ENCODE measurements around the gene UGT1A7.
"Not testable (repeated sequence)": the region's sequence is repeated elsewhere in the genome, so short reads cannot be mapped to it uniquely, and the experiment has no call there.

The UGT1A7 gene

DNA sequence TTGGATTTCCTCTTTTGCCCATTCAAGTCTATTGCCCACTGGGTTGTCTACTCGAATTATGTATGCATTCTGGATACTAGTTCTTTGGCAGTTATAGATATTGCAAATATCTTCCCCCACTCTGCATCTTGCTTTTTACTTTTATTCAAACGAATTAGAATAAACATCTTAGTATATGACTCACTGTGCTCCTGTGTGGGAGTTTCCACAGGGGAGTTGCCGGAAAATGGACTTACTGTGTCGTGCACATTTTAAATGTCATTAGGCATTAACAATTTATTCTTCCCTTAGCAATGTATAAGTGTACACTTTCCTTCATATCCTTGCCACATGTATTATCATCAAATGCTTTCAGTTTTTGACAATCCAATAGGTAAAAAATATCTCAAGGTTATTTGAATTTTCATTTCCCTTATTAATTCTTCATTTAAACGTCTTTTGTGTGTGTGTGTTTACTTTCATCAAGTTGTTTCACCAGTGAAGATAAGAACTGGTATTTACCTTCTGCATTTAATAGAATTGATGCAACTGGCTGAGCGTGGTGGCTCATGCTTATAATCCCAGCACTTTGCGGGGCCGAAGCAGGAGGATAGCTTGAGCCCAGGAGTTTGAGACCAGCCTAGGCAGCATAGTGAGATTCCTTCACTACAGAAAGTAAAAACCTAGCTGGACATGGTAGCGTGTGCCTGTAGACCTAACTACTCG, 26.4 kb downstream of the UGT1A7 start:
- H2AFZ ChIP-seq (ENCODE audit: low read depth, low read length), result no peak overlapping the region
- H3K27me3 ChIP-seq (ENCODE audit: insufficient read depth, low read length), result no peaks in the 10 kb centered on the region
- no peaks in the 10 kb centered on the region for H3K4me1 ChIP-seq (ENCODE audit: insufficient read depth, low read length)
- H3K9me3 ChIP-seq (ENCODE audit: low read length), result no peaks in the 10 kb centered on the region
- no peak overlapping the region for H3K4me3 ChIP-seq (ENCODE audit: low read length)
- no peaks in the 10 kb centered on the region for H3K36me3 ChIP-seq (ENCODE audit: insufficient read depth, low read length)

DNA sequence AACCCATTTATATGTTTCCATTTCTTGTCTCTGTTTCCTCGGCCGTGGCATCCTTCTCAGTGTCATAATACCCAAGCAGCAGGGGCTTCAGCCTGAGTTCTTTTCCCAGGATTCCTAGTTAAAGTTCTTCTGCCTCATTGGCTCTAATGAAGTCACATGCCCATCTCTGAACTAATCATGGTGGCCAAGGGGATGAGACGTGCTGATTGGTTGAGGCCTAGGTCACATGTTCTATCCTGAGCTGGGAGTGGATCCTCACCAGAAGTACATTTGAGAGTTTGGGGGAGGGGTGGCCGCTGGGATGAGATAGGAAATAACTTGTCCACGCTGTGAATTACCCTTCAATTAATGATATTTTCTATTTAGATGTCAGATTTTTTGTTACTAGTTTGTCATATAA, 27.2 kb downstream of the UGT1A7 start:
- Histone ChIP-seq H3K4me3 (ENCODE audit: low read length) (no peak overlapping the region), H3K9me3 (ENCODE audit: low read length) (no peaks in the 10 kb centered on the region)

DNA sequence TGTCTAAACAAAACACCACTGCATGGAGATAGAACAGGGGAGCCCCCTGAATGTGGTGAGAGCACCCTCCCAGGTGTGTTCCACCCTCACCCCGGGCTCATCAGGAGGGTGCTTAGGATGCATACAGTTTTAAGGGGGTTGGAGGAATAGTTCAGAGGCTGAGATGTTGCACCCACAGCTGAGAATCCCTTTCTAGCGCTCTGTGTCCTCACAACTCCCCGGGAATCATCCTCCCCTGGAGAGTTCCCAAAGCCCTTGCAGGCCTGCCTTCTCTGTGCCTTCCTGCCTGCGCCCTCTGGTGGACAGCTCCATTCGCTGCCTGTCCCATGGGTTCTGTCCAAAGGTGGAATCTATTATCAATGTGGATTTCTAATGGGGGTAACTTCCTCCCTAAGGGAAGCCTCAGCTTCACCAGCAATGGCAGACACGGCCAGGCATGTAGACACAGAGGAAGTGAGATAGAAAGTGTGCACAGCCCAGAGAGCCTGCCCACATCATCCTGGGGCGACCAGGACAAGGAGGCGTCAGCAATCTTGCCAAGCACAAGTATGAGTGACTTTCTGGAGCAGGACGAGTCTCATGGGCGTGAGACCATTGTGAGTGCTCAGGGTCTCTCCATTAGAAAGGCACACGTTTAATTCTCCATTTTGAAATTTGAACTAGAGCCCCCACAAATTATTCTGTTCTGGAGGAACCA, 29.8 kb downstream of the UGT1A7 start:
- H3K9me3 ChIP-seq (ENCODE audit: low read length), result no peaks in the 10 kb centered on the region
- no peaks in the 10 kb centered on the region for H3K4me1 ChIP-seq (ENCODE audit: insufficient read depth, low read length)
- no peaks in the 10 kb centered on the region for H3K36me3 ChIP-seq (ENCODE audit: insufficient read depth, low read length)
- no peaks in the 10 kb centered on the region for H3K27me3 ChIP-seq (ENCODE audit: insufficient read depth, low read length)
- H2AFZ ChIP-seq (ENCODE audit: low read depth, low read length), result no peak overlapping the region
- no peak overlapping the region for H3K4me3 ChIP-seq (ENCODE audit: low read length)

More for the DNA sequence above, 27.2 kb downstream of the UGT1A7 start:
- no peak overlapping the region for H2AFZ ChIP-seq (ENCODE audit: low read depth, low read length)
- H3K4me1 ChIP-seq (ENCODE audit: insufficient read depth, low read length), result no peaks in the 10 kb centered on the region
- H3K27me3 ChIP-seq (ENCODE audit: insufficient read depth, low read length), result no peaks in the 10 kb centered on the region
- H3K36me3 ChIP-seq (ENCODE audit: insufficient read depth, low read length), result no peaks in the 10 kb centered on the region

DNA sequence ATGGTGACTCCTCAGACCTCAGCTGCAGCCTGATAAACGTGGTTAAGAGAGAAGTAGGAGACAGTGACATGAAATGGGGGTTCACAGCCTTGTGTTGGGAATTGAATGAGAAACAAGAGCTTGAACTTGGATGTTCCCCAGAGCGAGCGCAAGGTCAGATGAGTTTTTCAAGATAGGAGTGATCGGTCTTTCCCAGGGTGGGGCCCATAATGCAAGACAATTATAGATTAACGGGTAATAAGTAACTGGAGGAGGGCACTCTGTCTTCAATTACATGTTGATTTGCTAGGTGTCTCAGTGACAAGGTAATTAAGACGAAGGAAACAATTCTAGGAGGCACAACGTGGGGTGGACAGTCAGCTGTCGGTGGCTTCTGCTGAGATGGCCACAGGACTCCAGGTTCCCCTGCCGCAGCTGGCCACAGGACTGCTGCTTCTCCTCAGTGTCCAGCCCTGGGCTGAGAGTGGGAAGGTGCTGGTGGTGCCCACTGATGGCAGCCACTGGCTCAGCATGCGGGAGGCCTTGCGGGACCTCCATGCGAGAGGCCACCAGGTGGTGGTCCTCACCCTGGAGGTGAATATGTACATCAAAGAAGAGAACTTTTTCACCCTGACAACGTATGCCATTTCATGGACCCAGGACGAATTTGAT, 31.0 kb downstream of the UGT1A7 start, which contains the start of gene UGT1A5:
Gene UGT1A5, plus strand, starts transcription at position 297 of the 651 bp plus-strand sequence. Its CDS starts 85 bp downstream, at position 382.
- Histone ChIP-seq H3K4me3 (ENCODE audit: low read length) (no peak within 1 kb of the TSS), H3K36me3 (ENCODE audit: insufficient read depth, low read length) (no peaks in the 10 kb centered on the region), H3K9me3 (ENCODE audit: low read length) (no peaks in the 10 kb centered on the region), H2AFZ (ENCODE audit: low read depth, low read length) (no peak within 1 kb of the TSS), H3K27me3 (ENCODE audit: insufficient read depth, low read length) (no peaks in the 10 kb centered on the region), H3K4me1 (ENCODE audit: insufficient read depth, low read length) (peaks cover 5% of the 10 kb centered on the region)

DNA sequence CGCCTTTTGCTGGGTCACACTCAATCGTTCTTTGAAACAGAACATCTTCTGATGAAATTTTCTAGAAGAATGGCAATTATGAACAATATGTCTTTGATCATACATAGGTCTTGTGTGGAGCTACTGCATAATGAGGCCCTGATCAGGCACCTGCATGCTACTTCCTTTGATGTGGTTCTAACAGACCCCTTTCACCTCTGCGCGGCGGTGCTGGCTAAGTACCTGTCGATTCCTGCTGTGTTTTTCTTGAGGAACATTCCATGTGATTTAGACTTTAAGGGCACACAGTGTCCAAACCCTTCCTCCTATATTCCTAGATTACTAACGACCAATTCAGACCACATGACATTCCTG, 31.5 kb downstream of the UGT1A7 start:
- Histone ChIP-seq H3K4me3 (ENCODE audit: low read length) (no peak overlapping the region), H3K4me1 (ENCODE audit: insufficient read depth, low read length) (peaks cover 5% of the 10 kb centered on the region), H3K27me3 (ENCODE audit: insufficient read depth, low read length) (no peaks in the 10 kb centered on the region), H3K9me3 (ENCODE audit: low read length) (no peaks in the 10 kb centered on the region), H3K36me3 (ENCODE audit: insufficient read depth, low read length) (no peaks in the 10 kb centered on the region), H2AFZ (ENCODE audit: low read depth, low read length) (no peak overlapping the region)

DNA sequence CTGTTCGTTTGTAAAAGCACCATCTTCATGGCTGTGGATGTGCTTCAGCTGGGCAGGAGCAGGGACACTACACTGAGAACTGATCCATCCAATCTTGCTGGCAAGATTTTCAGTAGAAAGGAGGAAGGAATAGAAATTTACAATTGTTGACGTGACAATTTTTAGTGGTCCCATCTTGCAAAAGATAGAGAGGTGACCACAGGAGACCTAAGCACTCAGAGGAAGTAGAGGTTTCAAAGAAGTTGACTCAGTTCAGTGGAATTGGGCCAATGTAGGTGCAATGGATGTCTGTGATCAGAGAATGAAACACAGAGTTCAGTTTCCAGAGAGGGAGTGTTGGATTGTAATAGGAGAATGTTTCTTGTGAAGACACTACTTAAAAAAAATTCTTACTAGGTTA, 32.4 kb downstream of the UGT1A7 start:
- H3K27me3 ChIP-seq (ENCODE audit: insufficient read depth, low read length), result no peaks in the 10 kb centered on the region
- H3K9me3 ChIP-seq (ENCODE audit: low read length), result no peaks in the 10 kb centered on the region
- H2AFZ ChIP-seq (ENCODE audit: low read depth, low read length), result no peak overlapping the region
- H3K4me3 ChIP-seq (ENCODE audit: low read length), result no peak overlapping the region
- peaks cover 5% of the 10 kb centered on the region for H3K4me1 ChIP-seq (ENCODE audit: insufficient read depth, low read length)
- H3K36me3 ChIP-seq (ENCODE audit: insufficient read depth, low read length), result no peaks in the 10 kb centered on the region

DNA sequence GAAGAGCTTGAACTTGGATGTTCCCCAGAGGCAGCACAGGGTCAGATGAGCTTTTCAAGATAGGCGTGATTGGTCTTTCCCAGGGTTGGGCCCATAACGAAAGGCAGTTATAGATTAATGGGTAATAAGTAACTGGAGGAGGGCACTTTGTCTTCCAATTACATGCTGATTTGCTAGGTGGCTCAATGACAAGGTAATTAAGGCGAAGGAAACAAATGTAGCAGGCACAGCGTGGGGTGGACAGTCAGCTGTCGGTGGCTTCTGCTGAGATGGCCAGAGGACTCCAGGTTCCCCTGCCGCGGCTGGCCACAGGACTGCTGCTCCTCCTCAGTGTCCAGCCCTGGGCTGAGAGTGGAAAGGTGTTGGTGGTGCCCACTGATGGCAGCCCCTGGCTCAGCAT, 36.9 kb downstream of the UGT1A7 start, which contains the start of gene UGT1A4:
Gene UGT1A4, plus strand, starts transcription at position 185 of the 400 bp plus-strand sequence. Its CDS starts 85 bp downstream, at position 270.
- no peaks in the 10 kb centered on the region for H3K9me3 ChIP-seq (ENCODE audit: low read length)
- H2AFZ ChIP-seq (ENCODE audit: low read depth, low read length), result no peak within 1 kb of the TSS
- H3K4me3 ChIP-seq (ENCODE audit: low read length), result no peak within 1 kb of the TSS
- no peaks in the 10 kb centered on the region for H3K27me3 ChIP-seq (ENCODE audit: insufficient read depth, low read length)
- H3K4me1 ChIP-seq (ENCODE audit: insufficient read depth, low read length), result peaks cover 5% of the 10 kb centered on the region
- no peaks in the 10 kb centered on the region for H3K36me3 ChIP-seq (ENCODE audit: insufficient read depth, low read length)

DNA sequence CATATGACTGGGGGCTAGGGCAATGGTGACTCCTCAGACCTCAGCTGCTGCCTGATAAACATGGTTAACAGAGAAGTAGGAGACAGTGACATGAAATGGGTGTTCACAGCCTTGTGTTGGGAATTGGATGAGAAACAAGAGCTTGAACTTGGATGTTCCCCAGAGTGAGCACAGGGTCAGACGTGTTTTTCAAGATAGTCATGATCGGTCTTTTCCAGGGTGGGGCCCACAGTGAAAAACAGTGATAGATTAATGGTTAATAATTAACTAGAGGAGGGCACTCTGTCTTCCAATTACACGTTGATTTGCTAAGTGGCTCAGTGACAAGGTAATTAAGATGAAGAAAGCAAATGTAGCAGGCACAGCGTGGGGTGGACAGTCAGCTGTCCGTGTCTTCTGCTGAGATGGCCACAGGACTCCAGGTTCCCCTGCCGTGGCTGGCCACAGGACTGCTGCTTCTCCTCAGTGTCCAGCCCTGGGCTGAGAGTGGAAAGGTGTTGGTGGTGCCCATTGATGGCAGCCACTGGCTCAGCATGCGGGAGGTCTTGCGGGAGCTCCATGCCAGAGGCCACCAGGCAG, 47.1 kb downstream of the UGT1A7 start, which contains the start of gene UGT1A3:
Gene UGT1A3, plus strand, starts transcription at position 320 of the 579 bp plus-strand sequence. Its CDS starts 85 bp downstream, at position 405.
- Histone ChIP-seq H3K27me3 (ENCODE audit: insufficient read depth, low read length) (peaks cover 3% of the 10 kb centered on the region), H2AFZ (ENCODE audit: low read depth, low read length) (no peak within 1 kb of the TSS), H3K4me3 (ENCODE audit: low read length) (no peak within 1 kb of the TSS), H3K4me1 (ENCODE audit: insufficient read depth, low read length) (no peaks in the 10 kb centered on the region), H3K9me3 (ENCODE audit: low read length) (no peaks in the 10 kb centered on the region), H3K36me3 (ENCODE audit: insufficient read depth, low read length) (no peaks in the 10 kb centered on the region)

DNA sequence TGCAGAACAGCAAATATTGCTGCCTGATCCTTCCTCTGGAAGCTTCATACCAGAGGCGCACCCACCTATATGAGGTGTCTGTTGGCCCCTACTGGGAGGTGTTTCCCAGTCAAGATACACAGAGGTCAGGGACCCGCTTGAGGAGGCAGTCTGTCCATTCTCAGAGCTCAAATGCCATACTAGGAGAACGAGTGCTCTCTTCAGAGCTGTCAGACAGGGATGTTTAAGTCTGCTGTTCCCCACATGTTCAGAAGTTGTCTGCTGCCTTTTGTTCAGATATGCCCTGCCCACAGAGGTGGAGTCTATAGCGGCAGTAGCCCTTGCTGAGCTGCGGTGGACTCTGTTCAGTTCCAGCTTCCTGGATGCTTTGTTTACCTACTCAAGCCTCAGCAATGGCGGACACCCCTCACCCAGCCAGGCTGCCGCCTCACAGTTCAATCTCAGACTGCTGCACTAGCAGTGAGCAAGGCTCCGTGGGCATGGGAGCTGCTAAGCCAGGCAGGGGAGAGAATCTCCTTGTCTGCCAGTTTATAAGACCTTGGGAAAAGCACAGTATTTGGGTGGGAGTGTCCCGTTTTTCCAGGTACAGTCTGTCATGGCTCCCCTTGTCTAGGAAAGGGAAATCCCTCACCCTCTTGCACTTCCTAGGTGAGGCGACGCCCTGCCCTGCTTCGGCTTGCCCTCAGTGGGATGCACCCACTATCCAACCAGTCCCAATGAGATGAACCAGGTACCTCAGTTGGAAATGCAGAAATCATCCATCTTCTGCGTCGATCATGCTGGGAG, 55.4 kb downstream of the UGT1A7 start:
- not testable (repeated sequence) for H3K36me3 ChIP-seq (ENCODE audit: insufficient read depth, low read length); H3K4me3 ChIP-seq (ENCODE audit: low read length); H3K4me1 ChIP-seq (ENCODE audit: insufficient read depth, low read length); H3K9me3 ChIP-seq (ENCODE audit: low read length); H2AFZ ChIP-seq (ENCODE audit: low read depth, low read length); H3K27me3 ChIP-seq (ENCODE audit: insufficient read depth, low read length)

DNA sequence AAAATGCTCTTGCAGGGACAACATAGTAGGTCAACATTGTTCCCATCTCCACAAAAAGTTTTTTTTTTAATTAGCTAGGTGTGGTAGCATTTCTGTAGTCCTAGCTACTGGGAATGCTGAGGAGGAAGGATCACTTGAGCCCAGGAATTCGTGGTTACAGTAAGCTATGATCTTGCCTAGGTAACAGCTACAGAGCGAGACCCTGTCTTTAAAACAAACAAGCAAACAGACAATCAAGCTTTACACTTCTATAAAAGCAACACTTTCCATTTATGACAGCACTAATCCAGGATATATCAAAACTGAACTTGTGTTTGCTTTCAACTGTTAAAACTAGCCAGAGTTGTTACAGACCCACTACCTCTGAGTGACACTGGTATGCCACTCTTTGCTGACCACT, 59.2 kb downstream of the UGT1A7 start:
- no peaks in the 10 kb centered on the region for H3K4me1 ChIP-seq (ENCODE audit: insufficient read depth, low read length)
- H3K27me3 ChIP-seq (ENCODE audit: insufficient read depth, low read length), result no peaks in the 10 kb centered on the region
- no peak overlapping the region for H3K4me3 ChIP-seq (ENCODE audit: low read length)
- H3K9me3 ChIP-seq (ENCODE audit: low read length), result peaks cover 5% of the 10 kb centered on the region
- no peak overlapping the region for H2AFZ ChIP-seq (ENCODE audit: low read depth, low read length)
- no peaks in the 10 kb centered on the region for H3K36me3 ChIP-seq (ENCODE audit: insufficient read depth, low read length)

DNA sequence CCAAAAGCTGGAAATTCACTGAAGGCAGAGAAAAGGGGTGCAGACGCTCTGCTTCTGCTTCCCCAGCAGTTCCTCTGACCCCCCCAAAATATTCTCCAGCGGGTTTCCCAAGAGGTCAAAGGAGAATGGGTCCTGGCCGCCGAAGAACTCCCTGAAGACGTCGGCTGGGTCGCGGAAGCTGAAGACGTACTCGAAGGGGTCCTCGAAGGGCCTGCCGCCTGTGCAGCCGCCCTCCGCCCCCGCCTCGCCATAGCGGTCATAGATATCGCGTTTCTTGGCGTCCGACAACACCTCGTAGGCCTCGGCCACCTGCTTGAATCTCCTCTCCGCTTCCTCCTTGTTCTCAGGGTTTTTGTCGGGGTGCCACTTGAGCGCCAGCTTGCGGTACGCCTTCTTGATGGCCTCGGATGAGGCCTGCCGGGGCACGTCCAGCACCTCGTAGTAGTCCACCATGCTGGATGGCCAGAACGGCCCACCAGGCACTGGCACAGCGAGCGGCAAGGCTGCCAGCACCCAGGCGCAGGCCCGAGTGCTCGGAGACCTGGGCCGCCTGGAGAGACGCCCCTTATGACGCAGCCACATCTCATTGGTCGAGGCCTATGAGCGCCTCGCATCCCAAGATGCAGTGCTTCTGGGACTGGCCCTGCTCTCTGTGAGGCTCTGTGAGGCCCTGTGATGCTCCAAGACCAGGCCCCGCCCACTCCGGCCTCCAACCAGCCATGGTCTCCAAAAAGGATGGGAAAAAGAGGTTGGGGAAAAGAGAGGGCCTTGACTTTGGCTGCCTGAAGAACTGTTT, 62.0 kb downstream of the UGT1A7 start:
- no peaks in the 10 kb centered on the region for H3K27me3 ChIP-seq (ENCODE audit: insufficient read depth, low read length)
- H3K9me3 ChIP-seq (ENCODE audit: low read length), result peaks cover 5% of the 10 kb centered on the region
- H3K4me1 ChIP-seq (ENCODE audit: insufficient read depth, low read length), result no peaks in the 10 kb centered on the region
- no peak overlapping the region for H3K4me3 ChIP-seq (ENCODE audit: low read length)
- H3K36me3 ChIP-seq (ENCODE audit: insufficient read depth, low read length), result no peaks in the 10 kb centered on the region
- no peak overlapping the region for H2AFZ ChIP-seq (ENCODE audit: low read depth, low read length)

All from neuron (in vitro differentiated cells).